ENCODE measurements around the gene C16orf89. TPM values are rescaled to one million over a fixed set of nuclear protein-coding genes. Genes with fewer than 3 reads are reported as not detected.

The C16orf89 gene
- total RNA-seq, 2 experiments from 2014 or later: not detected

GRCh38 chr16:5036228-5037156, 29.3 kb downstream of the C16orf89 start:
- Histone ChIP-seq H3K9me3 (ENCODE audit: control insufficient read depth in 1 of 2, insufficient read depth in 1 of 2, low read length in 2 of 2) (no peaks in the 10 kb centered on the region), H3K36me3 (ENCODE audit: insufficient read depth, low read length) (no peaks in the 10 kb centered on the region), H3K4me1 (ENCODE audit: insufficient read depth, low read length) (peaks cover 19% of the 10 kb centered on the region), H3K27me3 (ENCODE audit: control insufficient read depth in 1 of 2, insufficient read depth in 2 of 2, low read length in 2 of 2) (no peaks in the 10 kb centered on the region), H3K27ac (ENCODE audit: low read depth in 1 of 2, low read length in 2 of 2) (no peak overlapping the region), H3K4me3 (ENCODE audit: low read length) (no peak overlapping the region)
- ATAC-seq (ENCODE audit: poor library complexity) (no peak), DNase-seq (no peak)
- peak overlapping the region; percentile 56 for H3K4me3 Mint-ChIP-seq
- H3K36me3 Mint-ChIP-seq (ENCODE audit: low read depth): peaks cover 5% of the 10 kb centered on the region
- intact Hi-C loops (cut with DNase I, micrococcal nuclease): loop anchor here in 1 of 2 experiments (10.0 kb wide), 2 partner anchors 302 to 342 kb away; partner anchors contain the start of genes ANKS3, DNAAF8 and NUDT16L1
- ChIA-PET POLR2A (no interaction called here), CTCF (interaction anchor here (0.7 kb wide), 1 partner anchor 56 kb away, joined by 3 read pairs; no protein-coding TSS in a partner anchor)
- H3K4me1 Mint-ChIP-seq (ENCODE audit: low read depth): peaks cover 20% of the 10 kb centered on the region
- H3K27me3 Mint-ChIP-seq: no peaks in the 10 kb centered on the region
- H3K9me3 Mint-ChIP-seq: no peaks in the 10 kb centered on the region
- H3K27ac Mint-ChIP-seq: no peak overlapping the region
- no peak for TF ChIP-seq CTCF (IDR thresholded peaks at IDR 0.05)

GRCh38 chr16:5035909-5036227, 29.9 kb downstream of the C16orf89 start:
- intact Hi-C loops (cut with DNase I, micrococcal nuclease): loop anchor here (2.0 to 10.0 kb wide), 3 partner anchors 49 to 341 kb away; partner anchors contain the start of genes ANKS3 (in 1 of the 2), DNAAF8 (in 1 of the 2) and NUDT16L1 (in 1 of the 2)
- DNase-seq (no peak), ATAC-seq (ENCODE audit: poor library complexity) (no peak)
- H3K9me3 ChIP-seq (ENCODE audit: control insufficient read depth in 1 of 2, insufficient read depth in 1 of 2, low read length in 2 of 2): no peaks in the 10 kb centered on the region
- no peaks in the 10 kb centered on the region for H3K9me3 Mint-ChIP-seq
- H3K36me3 Mint-ChIP-seq (ENCODE audit: low read depth): peaks cover 5% of the 10 kb centered on the region
- H3K27me3 Mint-ChIP-seq: no peaks in the 10 kb centered on the region
- H3K4me1 Mint-ChIP-seq (ENCODE audit: low read depth): peaks cover 20% of the 10 kb centered on the region
- POLR2A ChIA-PET: no interaction called here
- no peak overlapping the region for H3K27ac Mint-ChIP-seq
- peaks cover 19% of the 10 kb centered on the region for H3K4me1 ChIP-seq (ENCODE audit: insufficient read depth, low read length)
- H3K36me3 ChIP-seq (ENCODE audit: insufficient read depth, low read length): no peaks in the 10 kb centered on the region
- H3K4me3 Mint-ChIP-seq: peak overlapping the region; percentile 13
- H3K27ac ChIP-seq (ENCODE audit: low read depth in 1 of 2, low read length in 2 of 2): no peak overlapping the region
- H3K27me3 ChIP-seq (ENCODE audit: control insufficient read depth in 1 of 2, insufficient read depth in 2 of 2, low read length in 2 of 2): no peaks in the 10 kb centered on the region
- CTCF ChIA-PET: interaction anchor here (0.7 kb wide), 1 partner anchor 56 kb away, joined by 3 read pairs; no protein-coding TSS in a partner anchor
- no peak for TF ChIP-seq CTCF (IDR thresholded peaks at IDR 0.05)
- H3K4me3 ChIP-seq (ENCODE audit: low read length): no peak overlapping the region

- POLR2A ChIA-PET: interaction anchor here (0.7 to 3.0 kb wide), 9 partner anchors 38 to 780 kb away, joined by 3 to 25 read pairs (median 4); partner anchors contain the start of genes ALG1, ANKS3, DNAAF8 and EEF2KMT
Observed at GRCh38 chr16:5034167-5034523, 31.6 kb downstream of the C16orf89 start.

More at GRCh38 chr16:5034167-5034523, 31.6 kb downstream of the C16orf89 start:
- Histone ChIP-seq H3K27ac (ENCODE audit: low read depth in 1 of 2, low read length in 2 of 2) (peak overlapping the region; percentile 39 to 68), H3K9me3 (ENCODE audit: control insufficient read depth in 1 of 2, insufficient read depth in 1 of 2, low read length in 2 of 2) (no peaks in the 10 kb centered on the region), H3K27me3 (ENCODE audit: control insufficient read depth in 1 of 2, insufficient read depth in 2 of 2, low read length in 2 of 2) (no peaks in the 10 kb centered on the region), H3K4me1 (ENCODE audit: insufficient read depth, low read length) (peaks cover 19% of the 10 kb centered on the region), H3K36me3 (ENCODE audit: insufficient read depth, low read length) (peaks cover 5% of the 10 kb centered on the region), H3K4me3 (ENCODE audit: low read length) (peak overlapping the region; percentile 73)
- Mint-ChIP-seq H3K4me3 (peak overlapping the region; percentile 86), H3K36me3 (ENCODE audit: low read depth) (peaks cover 8% of the 10 kb centered on the region), H3K27ac (peak overlapping the region; percentile 84), H3K4me1 (ENCODE audit: low read depth) (peaks cover 20% of the 10 kb centered on the region), H3K9me3 (no peaks in the 10 kb centered on the region), H3K27me3 (no peaks in the 10 kb centered on the region)
- no peak for ATAC-seq (ENCODE audit: poor library complexity)
- TF ChIP-seq CTCF (IDR thresholded peaks at IDR 0.05): no peak
- CTCF ChIA-PET: interaction anchor here (1.2 to 1.3 kb wide), 2 partner anchors 50 to 58 kb away, joined by 4 to 5 read pairs; no protein-coding TSS in a partner anchor
- no peak for DNase-seq
- intact Hi-C loops (cut with DNase I, micrococcal nuclease): loop anchor here (2.0 to 10.0 kb wide), 5 partner anchors 51 to 339 kb away; partner anchors contain the start of genes ANKS3 (in 1 of the 2), DNAAF8 (in 1 of the 2), GLYR1 (in 1 of the 2) and NUDT16L1 (in 1 of the 2)
